ENCODE results near the gene SORCS2.

The SORCS2 gene

GRCh38 chr4:7531640-7531994 is 339.3 kb downstream of the SORCS2 start:
- no peak for TF ChIP-seq GATA2 (IDR thresholded peaks at IDR 0.05; ENCODE audit: low read depth, low read length)

DNA sequence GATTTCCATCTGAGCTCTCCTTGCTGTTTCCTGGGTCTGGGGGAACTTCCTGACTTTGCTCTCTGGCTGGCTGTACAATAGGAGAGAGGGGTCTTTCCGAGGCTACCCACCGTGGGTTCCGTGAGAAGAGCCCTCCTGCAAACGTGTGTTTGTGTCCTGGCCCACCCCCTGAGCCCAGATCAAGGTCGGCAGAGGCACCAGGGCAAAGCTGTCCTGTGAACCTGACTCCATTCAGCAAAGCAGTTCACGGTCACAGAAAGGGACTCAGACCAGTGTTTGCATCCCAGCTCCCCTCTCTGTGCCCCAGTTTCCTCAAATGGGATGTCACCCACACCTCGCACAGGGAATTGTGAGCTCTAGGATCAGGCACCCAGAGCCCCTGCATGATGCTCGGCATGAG is 339.7 kb downstream of the SORCS2 start:
- TF ChIP-seq GATA2 (IDR thresholded peaks at IDR 0.05; ENCODE audit: low read depth, low read length): no peak
- no peak for TF ChIP-seq GATA3 (IDR thresholded peaks at IDR 0.05; ENCODE audit: low read depth, low read length)

DNA sequence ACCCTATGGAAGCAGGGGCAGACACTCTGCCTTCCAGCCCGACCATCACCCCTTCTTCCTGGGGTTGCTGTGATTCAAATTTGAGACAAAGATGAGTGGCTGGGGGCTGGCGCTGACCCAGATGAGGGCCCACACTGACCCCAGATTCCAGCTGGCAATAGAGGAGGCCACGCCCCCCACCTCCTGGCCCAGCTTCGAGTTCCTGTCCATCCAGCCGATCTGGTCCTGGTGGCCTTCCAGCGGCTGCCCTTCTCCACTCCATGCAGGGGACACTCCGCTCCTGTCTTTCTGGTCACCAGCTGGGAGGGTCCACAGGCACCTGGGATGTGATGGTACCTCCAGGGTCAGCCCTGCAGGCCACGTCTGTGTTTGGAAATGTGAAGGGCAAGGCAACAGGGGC is 340.9 kb downstream of the SORCS2 start:
- TF ChIP-seq GATA3 (IDR thresholded peaks at IDR 0.05; ENCODE audit: low read depth, low read length): no peak
- TF ChIP-seq GATA2 (IDR thresholded peaks at IDR 0.05; ENCODE audit: low read depth, low read length): no peak

GRCh38 chr4:7535094-7535493 is 342.8 kb downstream of the SORCS2 start:
- TF ChIP-seq GATA2 (IDR thresholded peaks at IDR 0.05; ENCODE audit: low read depth, low read length): no peak

GRCh38 chr4:7535619-7536018 is 343.3 kb downstream of the SORCS2 start:
- no peak for TF ChIP-seq GATA2 (IDR thresholded peaks at IDR 0.05; ENCODE audit: low read depth, low read length)
- no peak for TF ChIP-seq GATA3 (IDR thresholded peaks at IDR 0.05; ENCODE audit: low read depth, low read length)

DNA sequence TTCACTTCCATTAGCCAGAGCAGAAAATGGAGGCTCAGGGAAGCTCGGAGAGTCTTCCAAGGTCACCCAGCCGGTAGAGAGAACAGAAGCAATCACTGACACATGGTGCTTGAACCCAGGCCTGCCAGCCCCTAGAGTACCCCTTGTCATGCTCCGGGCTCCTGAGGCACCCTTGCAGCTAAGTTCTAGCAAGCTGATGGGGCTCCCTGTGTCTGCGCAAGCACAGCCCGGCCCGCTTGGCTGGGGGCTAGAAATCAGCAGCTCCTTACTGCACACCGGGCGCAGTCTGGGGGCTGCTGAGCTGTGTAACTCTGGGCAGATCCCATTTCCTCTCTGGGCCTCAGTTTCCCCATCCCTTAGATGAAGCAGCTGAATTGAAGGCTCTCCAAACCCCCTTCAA is 344.5 kb downstream of the SORCS2 start:
- no peak for TF ChIP-seq GATA3 (IDR thresholded peaks at IDR 0.05; ENCODE audit: low read depth, low read length)
- TF ChIP-seq GATA2 (IDR thresholded peaks at IDR 0.05; ENCODE audit: low read depth, low read length): no peak

DNA sequence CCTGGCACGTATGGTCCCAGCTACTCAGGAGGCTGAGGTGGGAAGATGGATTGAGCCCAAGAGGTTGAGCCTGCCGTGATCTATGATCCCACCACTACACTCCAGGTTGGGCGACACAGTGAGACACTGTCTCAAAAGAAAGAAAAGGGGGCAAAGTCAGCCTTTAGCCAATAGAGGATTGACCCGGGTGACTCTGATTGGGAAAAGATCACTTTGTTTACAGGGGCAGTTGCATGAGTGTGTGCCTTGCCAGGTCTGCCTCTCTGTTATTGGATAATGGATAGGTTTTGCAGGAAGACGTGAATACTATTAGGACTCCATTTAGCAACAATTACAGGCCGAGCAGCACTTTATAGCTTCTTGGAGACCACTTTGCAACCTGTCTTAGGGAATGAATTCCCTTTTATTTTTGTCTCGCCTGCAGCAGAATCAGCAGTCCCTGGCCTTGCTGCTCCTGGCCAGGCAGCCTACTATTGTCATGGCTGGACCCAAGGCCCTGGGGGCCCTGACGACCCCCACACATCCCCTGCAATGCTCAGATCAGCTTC is 345.6 kb downstream of the SORCS2 start:
- no peak for TF ChIP-seq GATA2 (IDR thresholded peaks at IDR 0.05; ENCODE audit: low read depth, low read length)
- no peak for TF ChIP-seq GATA3 (IDR thresholded peaks at IDR 0.05; ENCODE audit: low read depth, low read length)

DNA sequence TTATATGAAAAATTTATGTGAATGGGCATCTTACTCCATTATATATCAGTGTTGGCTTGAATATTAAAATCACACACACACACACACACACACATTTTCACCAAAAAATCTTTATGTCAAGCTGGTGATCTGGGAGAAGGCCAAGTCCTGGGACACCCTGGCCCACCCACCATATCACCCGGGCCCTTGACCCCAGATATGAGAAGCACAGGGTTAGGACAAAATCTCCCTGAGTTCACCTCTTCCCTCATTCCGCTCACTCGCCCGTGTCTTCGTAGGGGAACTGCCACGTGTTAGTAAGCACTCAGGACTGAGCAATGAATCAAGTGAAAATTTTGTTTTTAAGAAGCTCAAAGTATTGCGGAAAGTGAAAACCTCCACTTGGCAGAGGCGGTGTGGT is 346.2 kb downstream of the SORCS2 start:
- TF ChIP-seq GATA2 (IDR thresholded peaks at IDR 0.05; ENCODE audit: low read depth, low read length): no peak
- no peak for TF ChIP-seq GATA3 (IDR thresholded peaks at IDR 0.05; ENCODE audit: low read depth, low read length)

GRCh38 chr4:7539186-7539585 is 346.8 kb downstream of the SORCS2 start:
- TF ChIP-seq GATA3 (IDR thresholded peaks at IDR 0.05; ENCODE audit: low read depth, low read length) (no peak), GATA2 (IDR thresholded peaks at IDR 0.05; ENCODE audit: low read depth, low read length) (no peak)

DNA sequence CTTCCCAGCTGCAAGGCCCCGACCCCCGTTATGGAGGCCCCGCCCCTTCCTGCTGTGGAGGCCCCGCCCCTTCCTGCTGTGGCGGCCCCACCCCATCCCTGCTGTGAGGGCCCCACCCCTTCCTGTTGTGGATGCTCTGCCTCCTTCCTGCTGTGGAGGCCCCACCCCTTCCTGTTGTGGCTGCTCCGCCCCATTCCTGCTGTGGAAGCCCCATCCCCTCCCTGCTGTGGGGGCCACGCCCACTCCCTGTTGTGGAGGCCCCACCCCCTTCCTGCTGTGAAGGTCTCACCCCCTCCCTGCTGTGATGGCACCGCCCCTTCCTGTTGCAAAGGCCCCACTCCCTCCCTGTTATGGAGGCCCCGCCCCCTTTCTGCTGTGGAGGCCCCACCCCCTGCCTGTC is 347.3 kb downstream of the SORCS2 start:
- no peak for TF ChIP-seq GATA2 (IDR thresholded peaks at IDR 0.05; ENCODE audit: low read depth, low read length)
- no peak for TF ChIP-seq GATA3 (IDR thresholded peaks at IDR 0.05; ENCODE audit: low read depth, low read length)

GRCh38 chr4:7540206-7540605 is 347.9 kb downstream of the SORCS2 start:
- no peak for TF ChIP-seq GATA3 (IDR thresholded peaks at IDR 0.05; ENCODE audit: low read depth, low read length)
- no peak for TF ChIP-seq GATA2 (IDR thresholded peaks at IDR 0.05; ENCODE audit: low read depth, low read length)

GRCh38 chr4:7540654-7541413 is 348.5 kb downstream of the SORCS2 start:
- TF ChIP-seq GATA2 (IDR thresholded peaks at IDR 0.05; ENCODE audit: low read depth, low read length) (no peak), GATA3 (IDR thresholded peaks at IDR 0.05; ENCODE audit: low read depth, low read length) (no peak)

GRCh38 chr4:7541414-7541810 is 349.1 kb downstream of the SORCS2 start:
- TF ChIP-seq GATA3 (IDR thresholded peaks at IDR 0.05; ENCODE audit: low read depth, low read length): no peak
- no peak for TF ChIP-seq GATA2 (IDR thresholded peaks at IDR 0.05; ENCODE audit: low read depth, low read length)

- TF ChIP-seq GATA2 (IDR thresholded peaks at IDR 0.05; ENCODE audit: low read depth, low read length) (no peak), GATA3 (IDR thresholded peaks at IDR 0.05; ENCODE audit: low read depth, low read length) (no peak)
Measured at GRCh38 chr4:7542781-7543180, 350.4 kb downstream of the SORCS2 start.

GRCh38 chr4:7546152-7546808 is 353.9 kb downstream of the SORCS2 start:
- TF ChIP-seq GATA3 (IDR thresholded peaks at IDR 0.05; ENCODE audit: low read depth, low read length) (no peak), GATA2 (IDR thresholded peaks at IDR 0.05; ENCODE audit: low read depth, low read length) (no peak)

All from SH-SY5Y (cell line).